Measurements from ENCODE around the gene SPESP1.
"Not testable (repeated sequence)": the region's sequence is repeated elsewhere in the genome, so short reads cannot be mapped to it uniquely, and the experiment has no call there.

Gene SPESP1

GRCh38 chr15:68966996-68967395, 36.7 kb downstream of the SPESP1 start:
- DNase-seq = no peak

- no peak for DNase-seq
Measured at GRCh38 chr15:68967948-68968347, 37.6 kb downstream of the SPESP1 start.

GRCh38 chr15:68969298-68969697, 39.0 kb downstream of the SPESP1 start:
- DNase-seq = no peak

- no peak for DNase-seq
Measured at GRCh38 chr15:68972201-68973065, 42.1 kb downstream of the SPESP1 start.

GRCh38 chr15:68975651-68976160, 45.4 kb downstream of the SPESP1 start:
- not testable (repeated sequence) for DNase-seq

GRCh38 chr15:68977426-68977825, 47.1 kb downstream of the SPESP1 start:
- not testable (repeated sequence) for DNase-seq

GRCh38 chr15:68979006-68979405, 48.7 kb downstream of the SPESP1 start:
- DNase-seq = no peak

- no peak for DNase-seq
Measured at GRCh38 chr15:68979816-68980215, 49.5 kb downstream of the SPESP1 start.

GRCh38 chr15:68980786-68981185, 50.5 kb downstream of the SPESP1 start:
- DNase-seq = no peak

GRCh38 chr15:68981941-68982340, 51.6 kb downstream of the SPESP1 start:
- DNase-seq = no peak

- no peak for DNase-seq
Measured at GRCh38 chr15:68982976-68983563, 52.7 kb downstream of the SPESP1 start.

- DNase-seq = no peak
Measured at GRCh38 chr15:68983961-68984481, 53.7 kb downstream of the SPESP1 start.

- no peak for DNase-seq
Measured at GRCh38 chr15:68984586-68984985, 54.3 kb downstream of the SPESP1 start.

- no peak for DNase-seq
Measured at GRCh38 chr15:68985361-68985891, 55.1 kb downstream of the SPESP1 start.

GRCh38 chr15:68986322-68986721, 56.0 kb downstream of the SPESP1 start:
- no peak for DNase-seq

GRCh38 chr15:68987120-68987519, 56.8 kb downstream of the SPESP1 start:
- no peak for DNase-seq

GRCh38 chr15:68987676-68988075, 57.4 kb downstream of the SPESP1 start:
- no peak for DNase-seq

- DNase-seq = no peak
Measured at GRCh38 chr15:68989541-68990230, 59.4 kb downstream of the SPESP1 start.

- no peak for DNase-seq
Measured at GRCh38 chr15:68990231-68990991, 60.1 kb downstream of the SPESP1 start.

- no peak for DNase-seq
Measured at GRCh38 chr15:68990992-68991500, 60.7 kb downstream of the SPESP1 start.

- DNase-seq = no peak
Measured at GRCh38 chr15:68991723-68992122, 61.4 kb downstream of the SPESP1 start.

GRCh38 chr15:68992696-68993095, 62.4 kb downstream of the SPESP1 start:
- no peak for DNase-seq
